ENCODE data around the gene IDE. TPM values are rescaled to one million over a fixed set of nuclear protein-coding genes. Genes with fewer than 3 reads are reported as not detected.

IDE gene
- total RNA-seq, 1 experiment from 2014 or later: 55.8 TPM

- CTCF ChIA-PET: interaction anchor here (0.5 kb wide), 1 partner anchor 334 kb away, joined by 4 read pairs; no protein-coding TSS in a partner anchor
Measured at GRCh38 chr10:92479547-92479946, 94.3 kb downstream of the IDE start.

More at GRCh38 chr10:92479547-92479946, 94.3 kb downstream of the IDE start:
- Histone ChIP-seq H3K9me3 (ENCODE audit: control insufficient read depth in 1 of 2, insufficient read depth in 1 of 2, low read depth in 1 of 2, low read length in 2 of 2) (no peaks in the 10 kb centered on the region), H3K9ac (ENCODE audit: low read length) (no peak overlapping the region), H3K27ac (ENCODE audit: low read depth, low read length) (no peak overlapping the region), H3K4me3 (replicated peaks in 1 of 2; ENCODE audit: low read depth in 1 of 2, low read length in 2 of 2) (no peak overlapping the region), H2AFZ (ENCODE audit: low read depth, low read length, poor library complexity, severe bottlenecking) (no peak overlapping the region), H3K79me2 (ENCODE audit: insufficient read depth, low read length) (no peaks in the 10 kb centered on the region), H3K9me2 (ENCODE audit: insufficient read depth) (no peaks in the 10 kb centered on the region), H3K4me1 (ENCODE audit: control insufficient read depth in 1 of 2, insufficient read depth in 2 of 2, low read length in 2 of 2) (no peaks in the 10 kb centered on the region), H3K36me3 (ENCODE audit: control insufficient read depth in 1 of 2, insufficient read depth in 2 of 2, low read length in 2 of 2) (peaks cover 5 to 22% of the 10 kb centered on the region in 2 experiments; a peak in 2 of 4 replicates), H3K4me2 (ENCODE audit: low read length) (no peak overlapping the region), H4K20me1 (ENCODE audit: insufficient read depth) (no peaks in the 10 kb centered on the region), H3K27me3 (ENCODE audit: insufficient read depth, low read length) (no peaks in the 10 kb centered on the region)
- no TSS peak for BruUV-seq (replicated peaks)
- DNase-seq (ENCODE audit: low read depth, low spot score) (no peak), ATAC-seq (no peak)
- ChIA-PET RAD21 (ENCODE audit: low non-redundant PET in 1 of 2, low total read pairs in 2 of 2, uncharacterized antibody in 2 of 2, unreplicated experiment in 2 of 2) (no interaction called here), POLR2A (no interaction called here)
- intact Hi-C loops (cut with micrococcal nuclease): no loop called here
- no peak for TF ChIP-seq SRF (IDR thresholded peaks at IDR 0.05; ENCODE audit: low read depth)
- no peak for TF ChIP-seq EZH2phosphoT487 (IDR thresholded peaks at IDR 0.05; ENCODE audit: borderline replicate concordance)
- TF ChIP-seq POLR2AphosphoS5 (IDR thresholded peaks at IDR 0.05; ENCODE audit: low read depth, low read length): no peak
- TF ChIP-seq ZNF274 (IDR thresholded peaks at IDR 0.05; ENCODE audit: low read depth, low read length): no peak
- TF ChIP-seq TCF7L2 (IDR thresholded peaks at IDR 0.05; ENCODE audit: borderline replicate concordance, extremely low read depth, insufficient read depth, insufficient read length): no peak
- TF ChIP-seq, protein P1, sequence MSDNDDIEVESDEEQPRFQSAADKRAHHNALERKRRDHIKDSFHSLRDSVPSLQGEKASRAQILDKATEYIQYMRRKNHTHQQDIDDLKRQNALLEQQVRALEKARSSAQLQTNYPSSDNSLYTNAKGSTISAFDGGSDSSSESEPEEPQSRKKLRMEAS (IDR thresholded peaks at IDR 0.05): no peak
- no peak for TF ChIP-seq SP1 (IDR thresholded peaks at IDR 0.05; ENCODE audit: low read depth)
- TF ChIP-seq, protein P2, sequence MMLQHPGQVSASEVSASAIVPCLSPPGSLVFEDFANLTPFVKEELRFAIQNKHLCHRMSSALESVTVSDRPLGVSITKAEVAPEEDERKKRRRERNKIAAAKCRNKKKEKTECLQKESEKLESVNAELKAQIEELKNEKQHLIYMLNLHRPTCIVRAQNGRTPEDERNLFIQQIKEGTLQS (IDR thresholded peaks at IDR 0.05): no peak
- no peak for TF ChIP-seq POLR2A (IDR thresholded peaks at IDR 0.05; ENCODE audit: borderline replicate concordance, extremely low read depth, insufficient read depth, insufficient read length)
- no peak for TF ChIP-seq CBX3 (IDR thresholded peaks at IDR 0.05; ENCODE audit: low read depth)
- TF ChIP-seq, protein P3, sequence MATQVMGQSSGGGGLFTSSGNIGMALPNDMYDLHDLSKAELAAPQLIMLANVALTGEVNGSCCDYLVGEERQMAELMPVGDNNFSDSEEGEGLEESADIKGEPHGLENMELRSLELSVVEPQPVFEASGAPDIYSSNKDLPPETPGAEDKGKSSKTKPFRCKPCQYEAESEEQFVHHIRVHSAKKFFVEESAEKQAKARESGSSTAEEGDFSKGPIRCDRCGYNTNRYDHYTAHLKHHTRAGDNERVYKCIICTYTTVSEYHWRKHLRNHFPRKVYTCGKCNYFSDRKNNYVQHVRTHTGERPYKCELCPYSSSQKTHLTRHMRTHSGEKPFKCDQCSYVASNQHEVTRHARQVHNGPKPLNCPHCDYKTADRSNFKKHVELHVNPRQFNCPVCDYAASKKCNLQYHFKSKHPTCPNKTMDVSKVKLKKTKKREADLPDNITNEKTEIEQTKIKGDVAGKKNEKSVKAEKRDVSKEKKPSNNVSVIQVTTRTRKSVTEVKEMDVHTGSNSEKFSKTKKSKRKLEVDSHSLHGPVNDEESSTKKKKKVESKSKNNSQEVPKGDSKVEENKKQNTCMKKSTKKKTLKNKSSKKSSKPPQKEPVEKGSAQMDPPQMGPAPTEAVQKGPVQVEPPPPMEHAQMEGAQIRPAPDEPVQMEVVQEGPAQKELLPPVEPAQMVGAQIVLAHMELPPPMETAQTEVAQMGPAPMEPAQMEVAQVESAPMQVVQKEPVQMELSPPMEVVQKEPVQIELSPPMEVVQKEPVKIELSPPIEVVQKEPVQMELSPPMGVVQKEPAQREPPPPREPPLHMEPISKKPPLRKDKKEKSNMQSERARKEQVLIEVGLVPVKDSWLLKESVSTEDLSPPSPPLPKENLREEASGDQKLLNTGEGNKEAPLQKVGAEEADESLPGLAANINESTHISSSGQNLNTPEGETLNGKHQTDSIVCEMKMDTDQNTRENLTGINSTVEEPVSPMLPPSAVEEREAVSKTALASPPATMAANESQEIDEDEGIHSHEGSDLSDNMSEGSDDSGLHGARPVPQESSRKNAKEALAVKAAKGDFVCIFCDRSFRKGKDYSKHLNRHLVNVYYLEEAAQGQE (IDR thresholded peaks at IDR 0.05; ENCODE audit: low read depth): no peak
- no peak for TF ChIP-seq EZH2 (IDR thresholded peaks at IDR 0.05)
- no peak for TF ChIP-seq EGR1 (IDR thresholded peaks at IDR 0.05; ENCODE audit: low read depth)
- TF ChIP-seq YY1 (IDR thresholded peaks at IDR 0.05; ENCODE audit: extremely low read depth, insufficient replicate concordance, low read depth, low read length): no peak
- no peak for TF ChIP-seq JUND (IDR thresholded peaks at IDR 0.05)
- TF ChIP-seq CTCF (IDR thresholded peaks at IDR 0.05 in 2 of 3, conservative IDR thresholded peaks at IDR 0.05 in 1 of 3; ENCODE audit: borderline replicate concordance in 1 of 3, insufficient read depth in 1 of 3, low read depth in 2 of 3, low read length in 2 of 3): no peak
- TF ChIP-seq ZBTB33 (IDR thresholded peaks at IDR 0.05; ENCODE audit: extremely low read depth, insufficient replicate concordance, low read length): no peak
